ENCODE measurements around the gene RABGGTA. TPM values are rescaled to one million over a fixed set of nuclear protein-coding genes. Genes with fewer than 3 reads are reported as not detected.
A peak's percentile ranks its signal among the peaks of the same experiment; 100 is the strongest.

RABGGTA gene
- total RNA-seq, 2 donors from 2014 or later = 61.0 to 68.3 TPM

- H3K27me3 Mint-ChIP-seq = no peaks in the 10 kb centered on the region
- peaks cover 52% of the 10 kb centered on the region for H3K4me1 Mint-ChIP-seq
These were observed 38.3 kb upstream of the RABGGTA start, which contains the start of gene LTB4R2 for GRCh38 chr14:24309538-24310264. TSS of gene LTB4R2 (plus strand) at chr14:24310140. CDS start at chr14:24310665, 525 bp downstream.

DNA sequence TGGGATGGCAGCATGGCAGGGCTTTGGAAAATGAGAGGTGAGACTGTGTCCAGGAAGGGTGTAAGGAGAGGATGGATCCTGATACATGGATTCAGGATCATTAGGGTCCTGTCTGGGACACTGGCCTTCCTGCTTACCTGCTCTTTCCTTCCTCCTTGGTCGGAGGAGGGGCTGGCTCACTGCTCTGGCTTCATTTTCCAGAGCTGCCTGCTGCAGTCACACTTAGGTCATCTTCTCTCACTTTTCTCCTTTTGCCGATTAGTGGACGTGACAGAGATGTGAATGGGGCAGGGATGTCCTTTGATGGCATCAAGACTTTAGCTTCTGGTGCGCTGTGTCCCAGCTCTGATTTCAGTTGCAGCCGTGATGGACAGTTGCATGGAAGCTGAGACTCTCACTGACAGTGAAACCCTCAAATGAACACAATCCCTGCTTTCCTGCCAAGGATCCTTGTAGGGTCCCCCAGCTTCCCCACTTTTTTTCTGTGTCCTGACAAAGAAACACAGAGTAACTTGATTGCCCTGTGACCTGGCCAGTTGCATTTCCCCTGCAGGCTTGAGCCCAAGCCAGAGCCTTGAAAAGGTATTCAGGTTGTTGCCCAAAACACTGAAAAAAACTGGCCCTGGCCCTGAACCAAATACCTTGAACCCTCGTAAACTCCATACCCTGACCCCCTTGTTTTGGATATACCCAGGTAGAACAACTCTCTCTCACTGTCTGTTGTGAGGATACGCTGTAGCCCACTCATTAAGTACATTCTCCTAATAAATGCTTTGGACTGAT lies 37.1 kb upstream of the RABGGTA start:
- peak overlapping the region; percentile 68 for H3K27ac Mint-ChIP-seq

More at GRCh38 chr14:24309538-24310264, 38.3 kb upstream of the RABGGTA start, which contains the start of gene LTB4R2:
- peak within 1 kb of the TSS; percentile 51 for H3K27ac Mint-ChIP-seq
- peaks cover 48% of the 10 kb centered on the region for H3K36me3 Mint-ChIP-seq (ENCODE audit: low read depth)
- no peaks in the 10 kb centered on the region for H3K9me3 Mint-ChIP-seq
- ATAC-seq (replicated peaks) = no peak
- H3K4me3 Mint-ChIP-seq = peak within 1 kb of the TSS; percentile 87

DNA sequence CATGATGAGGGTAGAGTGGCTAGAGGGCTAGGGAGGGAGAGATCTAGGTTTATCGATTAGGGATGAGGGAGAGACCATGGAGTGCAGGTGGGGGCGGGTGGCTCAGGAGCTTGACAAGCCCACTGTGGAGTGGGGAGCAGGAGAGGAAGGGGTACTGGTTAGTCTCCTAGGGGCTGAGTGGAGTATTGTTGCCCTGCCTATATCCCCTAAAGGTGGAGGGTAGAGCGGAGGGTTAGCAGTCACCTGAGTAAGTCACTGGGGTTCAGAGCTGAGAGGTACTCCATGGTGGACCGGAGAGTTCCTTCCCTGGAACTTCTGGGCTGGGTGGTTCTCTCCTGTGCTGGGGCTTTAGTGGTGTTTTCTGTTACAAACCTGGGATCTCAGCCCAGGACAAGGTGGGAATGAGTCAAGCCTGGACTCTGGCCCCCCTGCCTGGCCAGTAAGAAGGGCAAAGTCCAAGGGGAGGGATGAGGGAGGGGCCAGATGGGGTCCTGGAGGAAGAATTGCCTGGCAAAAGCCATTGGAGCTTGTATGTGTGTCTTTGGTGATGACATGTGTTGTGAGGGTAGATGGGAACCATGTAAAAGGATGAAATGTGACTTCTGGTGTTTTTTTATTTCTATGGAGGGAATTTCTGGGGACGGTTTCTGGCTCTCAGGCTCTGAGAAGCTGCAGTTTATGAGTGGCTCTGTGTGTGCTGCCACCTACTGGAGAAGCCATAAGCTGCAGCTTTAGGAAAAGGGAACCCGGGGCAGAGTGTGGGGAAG lies 36.4 kb upstream of the RABGGTA start, which contains the start of gene CIDEB:
Gene CIDEB (minus strand): TSS at position 403 of the 767 bp plus-strand sequence. CDS start 119 bp downstream, at position 284.
- peaks cover 68% of the 10 kb centered on the region for H3K36me3 Mint-ChIP-seq (ENCODE audit: low read depth)
- H3K27ac Mint-ChIP-seq = peak within 1 kb of the TSS; percentile 68
- H3K4me1 Mint-ChIP-seq = peaks cover 35% of the 10 kb centered on the region
- H3K4me3 Mint-ChIP-seq = no peak within 1 kb of the TSS
- H3K9me3 Mint-ChIP-seq = no peaks in the 10 kb centered on the region
- H3K27me3 Mint-ChIP-seq = no peaks in the 10 kb centered on the region
- ATAC-seq (replicated peaks) = peak; percentile 27

More for the DNA sequence above, 37.1 kb upstream of the RABGGTA start:
- Mint-ChIP-seq H3K27me3 (no peaks in the 10 kb centered on the region), H3K4me3 (no peak overlapping the region), H3K4me1 (peaks cover 41% of the 10 kb centered on the region), H3K9me3 (no peaks in the 10 kb centered on the region), H3K36me3 (ENCODE audit: low read depth) (peaks cover 60% of the 10 kb centered on the region)
- ATAC-seq (replicated peaks) = no peak

DNA sequence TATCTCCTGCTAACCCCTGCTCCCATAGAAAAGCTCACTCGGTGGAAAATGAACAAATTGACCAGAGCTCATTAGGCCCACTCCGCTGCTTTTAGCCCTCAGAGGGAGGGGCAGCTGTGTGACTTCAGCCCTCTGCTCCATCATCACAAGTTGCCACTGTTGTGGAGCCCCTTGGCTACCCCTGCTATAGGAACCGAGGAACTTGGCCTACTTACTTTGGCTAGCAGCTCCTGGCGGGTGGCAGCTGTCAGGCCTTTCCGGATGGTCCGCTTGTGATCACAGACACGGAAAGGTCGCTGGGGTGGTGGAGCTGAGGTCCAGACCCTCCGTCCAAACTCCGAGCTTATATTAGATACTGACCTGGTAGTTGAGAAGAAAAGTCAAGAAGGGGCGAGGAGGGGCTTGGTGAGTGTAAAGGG lies 35.8 kb upstream of the RABGGTA start:
- no peaks in the 10 kb centered on the region for H3K9me3 Mint-ChIP-seq
- ATAC-seq (replicated peaks) = no peak
- H3K27ac Mint-ChIP-seq = peak overlapping the region; percentile 68
- H3K4me1 Mint-ChIP-seq = peaks cover 29% of the 10 kb centered on the region
- no peak overlapping the region for H3K4me3 Mint-ChIP-seq
- peaks cover 74% of the 10 kb centered on the region for H3K36me3 Mint-ChIP-seq (ENCODE audit: low read depth)
- no peaks in the 10 kb centered on the region for H3K27me3 Mint-ChIP-seq

DNA sequence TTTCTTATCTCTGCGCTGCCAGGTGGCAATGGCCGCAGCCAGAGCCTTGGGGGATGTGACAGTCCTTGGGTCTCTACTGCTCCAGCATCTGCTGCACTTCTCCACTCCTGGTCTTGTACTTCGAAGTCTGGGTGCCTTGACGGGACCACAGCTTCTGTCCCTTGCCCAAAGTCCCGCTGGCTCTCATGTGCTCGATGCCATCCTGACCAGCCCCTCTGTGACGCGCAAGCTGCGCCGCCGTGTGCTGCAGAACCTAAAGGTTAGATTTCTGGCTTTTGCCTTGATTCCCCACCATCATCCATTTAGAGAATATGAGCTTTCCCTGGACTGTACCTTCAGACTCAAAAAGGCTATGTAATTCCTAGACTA lies 32.6 kb upstream of the RABGGTA start:
- no peak for ATAC-seq (replicated peaks)
- Mint-ChIP-seq H3K4me1 (peaks cover 21% of the 10 kb centered on the region), H3K27ac (no peak overlapping the region), H3K27me3 (no peaks in the 10 kb centered on the region), H3K4me3 (no peak overlapping the region), H3K9me3 (no peaks in the 10 kb centered on the region), H3K36me3 (ENCODE audit: low read depth) (peaks cover 89% of the 10 kb centered on the region)

DNA sequence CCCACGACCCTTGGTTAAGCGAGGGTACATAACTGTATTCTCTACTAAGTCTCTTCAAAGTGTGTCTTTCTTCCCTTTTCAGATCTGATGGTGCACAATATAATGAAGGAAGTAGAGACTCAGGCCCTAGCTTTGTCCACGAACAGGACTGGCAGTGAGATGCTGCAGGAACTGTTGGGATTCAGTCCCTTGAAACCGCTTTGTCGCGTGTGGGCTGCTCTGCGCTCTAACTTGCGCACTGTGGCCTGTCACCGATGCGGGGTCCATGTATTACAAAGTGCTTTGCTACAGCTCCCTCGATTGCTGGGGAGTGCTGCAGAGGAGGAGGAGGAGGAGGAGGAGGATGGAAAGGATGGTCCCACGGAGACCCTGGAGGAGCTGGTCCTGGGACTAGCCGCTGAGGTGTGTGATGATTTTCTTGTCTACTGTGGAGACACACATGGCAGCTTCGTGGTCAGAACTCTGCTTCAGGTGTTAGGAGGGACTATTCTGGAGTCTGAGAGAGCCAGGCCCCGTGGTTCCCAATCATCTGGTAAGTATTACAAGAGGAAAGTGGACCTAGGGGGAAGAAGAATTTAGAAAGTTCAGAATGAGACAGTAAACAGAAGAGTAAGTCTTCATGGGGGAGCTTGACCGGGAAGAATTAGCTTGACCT lies 29.1 kb upstream of the RABGGTA start:
- Mint-ChIP-seq H3K27ac (no peak overlapping the region), H3K9me3 (no peaks in the 10 kb centered on the region), H3K4me3 (peak overlapping the region; percentile 95), H3K4me1 (peaks cover 24% of the 10 kb centered on the region), H3K27me3 (no peaks in the 10 kb centered on the region), H3K36me3 (ENCODE audit: low read depth) (peaks cover 69% of the 10 kb centered on the region)
- no peak for ATAC-seq (replicated peaks)

GRCh38 chr14:24299255-24300191 lies 28.1 kb upstream of the RABGGTA start, which contains the start of the genes DHRS1 and NOP9:
TSS of gene DHRS1 (minus strand) at chr14:24299780. CDS start at chr14:24299106, 674 bp downstream.
TSS of gene NOP9 (plus strand) at chr14:24299850. CDS start at chr14:24299955, 105 bp downstream.
- no peaks in the 10 kb centered on the region for H3K9me3 Mint-ChIP-seq
- peak within 1 kb of the TSS; percentile 95 for H3K4me3 Mint-ChIP-seq
- H3K27ac Mint-ChIP-seq = peak within 1 kb of the TSS; percentile 96
- no peaks in the 10 kb centered on the region for H3K27me3 Mint-ChIP-seq
- peak; percentile 84 for ATAC-seq (replicated peaks)
- peaks cover 69% of the 10 kb centered on the region for H3K36me3 Mint-ChIP-seq (ENCODE audit: low read depth)
- peaks cover 24% of the 10 kb centered on the region for H3K4me1 Mint-ChIP-seq

- ATAC-seq (replicated peaks) = peak; percentile 7
- Mint-ChIP-seq H3K4me3 (peak overlapping the region; percentile 95), H3K27ac (peak overlapping the region; percentile 96), H3K27me3 (no peaks in the 10 kb centered on the region), H3K4me1 (peaks cover 24% of the 10 kb centered on the region), H3K36me3 (ENCODE audit: low read depth) (peaks cover 69% of the 10 kb centered on the region), H3K9me3 (no peaks in the 10 kb centered on the region)
These were observed 27.5 kb upstream of the RABGGTA start for GRCh38 chr14:24298892-24299254.

- Mint-ChIP-seq H3K4me3 (peak overlapping the region; percentile 25), H3K36me3 (ENCODE audit: low read depth) (peaks cover 63% of the 10 kb centered on the region), H3K27me3 (no peaks in the 10 kb centered on the region), H3K9me3 (no peaks in the 10 kb centered on the region), H3K27ac (peak overlapping the region; percentile 58), H3K4me1 (peaks cover 24% of the 10 kb centered on the region)
- peak; percentile 40 for ATAC-seq (replicated peaks)
These were observed 26.0 kb upstream of the RABGGTA start for GRCh38 chr14:24297190-24297964.

DNA sequence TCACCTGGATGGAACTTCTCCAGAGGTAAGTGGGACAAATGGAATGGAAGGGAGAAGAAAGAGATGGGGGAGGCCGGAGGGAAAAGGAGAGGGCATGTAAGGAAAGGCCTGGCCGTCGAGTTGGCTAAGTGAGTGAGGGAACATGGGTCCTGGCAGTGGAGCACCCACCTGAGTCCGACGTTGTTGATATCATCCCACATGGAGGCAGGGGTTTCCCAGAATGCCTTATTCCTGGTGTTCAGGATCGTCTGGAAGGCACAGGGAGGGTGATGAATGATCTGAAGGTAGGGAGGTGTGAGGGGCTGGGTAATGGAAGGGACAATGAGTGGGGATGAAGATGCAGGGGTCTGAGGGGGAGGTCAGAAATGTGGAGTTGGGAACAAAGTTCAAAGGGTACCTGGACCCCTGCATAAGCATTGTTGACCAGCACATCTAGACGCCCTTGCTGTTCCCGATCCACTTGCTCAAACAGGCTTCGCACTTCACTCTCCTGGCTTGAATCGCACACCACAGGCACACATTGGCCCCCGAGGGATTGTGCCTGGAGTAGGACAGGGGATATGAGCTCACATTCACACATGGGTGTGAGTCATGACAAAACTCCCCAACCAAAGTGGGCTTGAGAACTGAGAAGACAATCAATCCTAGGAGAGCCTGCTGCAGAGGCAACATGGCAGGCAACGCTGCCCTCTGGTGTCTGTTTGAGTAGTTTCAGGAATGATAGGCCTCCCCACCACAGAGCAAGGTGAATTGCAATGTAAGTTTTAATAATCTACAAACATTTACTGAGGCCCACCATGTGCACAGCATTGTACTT lies 25.2 kb upstream of the RABGGTA start:
- Mint-ChIP-seq H3K36me3 (ENCODE audit: low read depth) (peaks cover 63% of the 10 kb centered on the region), H3K4me1 (peaks cover 24% of the 10 kb centered on the region), H3K27ac (peak overlapping the region; percentile 58), H3K4me3 (peak overlapping the region; percentile 25), H3K9me3 (no peaks in the 10 kb centered on the region), H3K27me3 (no peaks in the 10 kb centered on the region)
- peak; percentile 82 for ATAC-seq (replicated peaks)

DNA sequence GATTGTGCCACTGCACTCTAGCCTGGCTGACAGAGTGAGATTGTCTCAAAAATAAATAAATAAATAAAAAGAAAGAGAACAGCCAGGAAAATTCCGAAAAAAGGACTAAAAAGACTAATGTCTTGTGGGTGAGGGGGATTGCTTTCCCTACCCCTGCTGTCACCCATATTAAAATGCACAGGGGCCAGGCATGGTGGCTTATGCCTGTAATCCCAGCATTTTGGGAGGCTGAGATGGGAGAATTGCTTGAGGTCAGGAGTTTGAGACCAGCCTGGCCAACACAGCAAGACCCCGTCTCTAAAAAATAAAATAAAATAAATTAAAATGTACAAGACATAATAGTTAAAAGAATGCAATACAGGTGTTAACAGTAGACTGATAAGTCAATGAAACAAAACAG lies 22.1 kb upstream of the RABGGTA start:
- H3K27ac Mint-ChIP-seq = no peak overlapping the region
- peaks cover 72% of the 10 kb centered on the region for H3K36me3 Mint-ChIP-seq (ENCODE audit: low read depth)
- H3K9me3 Mint-ChIP-seq = no peaks in the 10 kb centered on the region
- no peak for ATAC-seq (replicated peaks)
- no peaks in the 10 kb centered on the region for H3K27me3 Mint-ChIP-seq
- no peak overlapping the region for H3K4me3 Mint-ChIP-seq
- peaks cover 29% of the 10 kb centered on the region for H3K4me1 Mint-ChIP-seq

Measured in activated T-helper 17 cell treated with anti-CD3 and anti-CD28 coated beads, Interleukin-2, amount 50 U/mL, for 72 hours (primary cell).